HEK293 (cell line): Measurements from ENCODE around the gene CTSE.

Experiments
- CTCF ChIP-seq: fragments of 450-650 bp; formaldehyde crosslinking; IDR thresholded peaks from 2 replicates; pipeline ENCODE4 v1.5.1; 2016; ENCODE audit warnings: missing biosample characterization, missing genetic modification characterization
- KLF16 ChIP-seq: fragments of 450-650 bp; formaldehyde crosslinking; IDR thresholded peaks from 2 replicates; pipeline ENCODE4 v1.5.1; 2017; ENCODE audit warnings: missing biosample characterization, missing genetic modification characterization
- KLF9 ChIP-seq: fragments of 450-650 bp; formaldehyde crosslinking; IDR thresholded peaks from 2 replicates; pipeline ENCODE4 v1.5.1; 2016; ENCODE audit warnings: missing biosample characterization, missing genetic modification characterization, low read depth
- YY1 ChIP-seq: fragments of 450-650 bp; formaldehyde crosslinking; IDR thresholded peaks from 2 replicates; pipeline ENCODE4 v1.5.1; 2018; ENCODE audit warnings: missing biosample characterization, missing genetic modification characterization
- ZFP3 ChIP-seq: fragments of 450-650 bp; formaldehyde crosslinking; IDR thresholded peaks from 2 replicates; pipeline ENCODE4 v1.5.1; 2016; ENCODE audit warnings: low read depth, missing biosample characterization, missing genetic modification characterization
- ZNF121 ChIP-seq: fragments of 450-650 bp; formaldehyde crosslinking; IDR thresholded peaks from 2 replicates; pipeline ENCODE4 v1.5.1; 2016; ENCODE audit warnings: missing biosample characterization, missing genetic modification characterization
- ZNF510 ChIP-seq: fragments of 450-650 bp; formaldehyde crosslinking; IDR thresholded peaks from 2 replicates; pipeline ENCODE4 v1.5.1; 2018; ENCODE audit warnings: mild to moderate bottlenecking, missing genetic modification characterization, missing biosample characterization; ENCODE audit not compliant: insufficient replicate concordance
- ZNF529 ChIP-seq: fragments of 450-650 bp; formaldehyde crosslinking; IDR thresholded peaks from 2 replicates; pipeline ENCODE4 v1.5.1; 2017; ENCODE audit warnings: missing genetic modification characterization, missing biosample characterization; ENCODE audit not compliant: insufficient replicate concordance
- TF ChIP-seq, protein P1 (sequence below): fragments of 450-650 bp; formaldehyde crosslinking; IDR thresholded peaks from 2 replicates; pipeline ENCODE4 v1.5.1; 2016; ENCODE audit warnings: missing biosample characterization, missing genetic modification characterization

- no peak for TF ChIP-seq CTCF
- TF ChIP-seq ZNF510 (tag by site-specific recombination): no peak
- TF ChIP-seq ZNF529: no peak
- TF ChIP-seq ZFP3 (tag by site-specific recombination): no peak
- no peak for TF ChIP-seq ZNF121 (tag by site-specific recombination)
- TF ChIP-seq, protein P1, sequence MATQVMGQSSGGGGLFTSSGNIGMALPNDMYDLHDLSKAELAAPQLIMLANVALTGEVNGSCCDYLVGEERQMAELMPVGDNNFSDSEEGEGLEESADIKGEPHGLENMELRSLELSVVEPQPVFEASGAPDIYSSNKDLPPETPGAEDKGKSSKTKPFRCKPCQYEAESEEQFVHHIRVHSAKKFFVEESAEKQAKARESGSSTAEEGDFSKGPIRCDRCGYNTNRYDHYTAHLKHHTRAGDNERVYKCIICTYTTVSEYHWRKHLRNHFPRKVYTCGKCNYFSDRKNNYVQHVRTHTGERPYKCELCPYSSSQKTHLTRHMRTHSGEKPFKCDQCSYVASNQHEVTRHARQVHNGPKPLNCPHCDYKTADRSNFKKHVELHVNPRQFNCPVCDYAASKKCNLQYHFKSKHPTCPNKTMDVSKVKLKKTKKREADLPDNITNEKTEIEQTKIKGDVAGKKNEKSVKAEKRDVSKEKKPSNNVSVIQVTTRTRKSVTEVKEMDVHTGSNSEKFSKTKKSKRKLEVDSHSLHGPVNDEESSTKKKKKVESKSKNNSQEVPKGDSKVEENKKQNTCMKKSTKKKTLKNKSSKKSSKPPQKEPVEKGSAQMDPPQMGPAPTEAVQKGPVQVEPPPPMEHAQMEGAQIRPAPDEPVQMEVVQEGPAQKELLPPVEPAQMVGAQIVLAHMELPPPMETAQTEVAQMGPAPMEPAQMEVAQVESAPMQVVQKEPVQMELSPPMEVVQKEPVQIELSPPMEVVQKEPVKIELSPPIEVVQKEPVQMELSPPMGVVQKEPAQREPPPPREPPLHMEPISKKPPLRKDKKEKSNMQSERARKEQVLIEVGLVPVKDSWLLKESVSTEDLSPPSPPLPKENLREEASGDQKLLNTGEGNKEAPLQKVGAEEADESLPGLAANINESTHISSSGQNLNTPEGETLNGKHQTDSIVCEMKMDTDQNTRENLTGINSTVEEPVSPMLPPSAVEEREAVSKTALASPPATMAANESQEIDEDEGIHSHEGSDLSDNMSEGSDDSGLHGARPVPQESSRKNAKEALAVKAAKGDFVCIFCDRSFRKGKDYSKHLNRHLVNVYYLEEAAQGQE: no peak
- no peak for TF ChIP-seq KLF9 (tag by site-specific recombination)
- no peak for TF ChIP-seq YY1 (tag by site-specific recombination)
- no peak for TF ChIP-seq KLF16 (tag by site-specific recombination)
Measured at GRCh38 chr1:205962821-205963221, 60.9 kb downstream of the CTSE start.
